ENCODE measurements around the gene SAMD11.
"Not testable (repeated sequence)": the region's sequence is repeated elsewhere in the genome, so short reads cannot be mapped to it uniquely, and the experiment has no call there.

The SAMD11 gene

DNA sequence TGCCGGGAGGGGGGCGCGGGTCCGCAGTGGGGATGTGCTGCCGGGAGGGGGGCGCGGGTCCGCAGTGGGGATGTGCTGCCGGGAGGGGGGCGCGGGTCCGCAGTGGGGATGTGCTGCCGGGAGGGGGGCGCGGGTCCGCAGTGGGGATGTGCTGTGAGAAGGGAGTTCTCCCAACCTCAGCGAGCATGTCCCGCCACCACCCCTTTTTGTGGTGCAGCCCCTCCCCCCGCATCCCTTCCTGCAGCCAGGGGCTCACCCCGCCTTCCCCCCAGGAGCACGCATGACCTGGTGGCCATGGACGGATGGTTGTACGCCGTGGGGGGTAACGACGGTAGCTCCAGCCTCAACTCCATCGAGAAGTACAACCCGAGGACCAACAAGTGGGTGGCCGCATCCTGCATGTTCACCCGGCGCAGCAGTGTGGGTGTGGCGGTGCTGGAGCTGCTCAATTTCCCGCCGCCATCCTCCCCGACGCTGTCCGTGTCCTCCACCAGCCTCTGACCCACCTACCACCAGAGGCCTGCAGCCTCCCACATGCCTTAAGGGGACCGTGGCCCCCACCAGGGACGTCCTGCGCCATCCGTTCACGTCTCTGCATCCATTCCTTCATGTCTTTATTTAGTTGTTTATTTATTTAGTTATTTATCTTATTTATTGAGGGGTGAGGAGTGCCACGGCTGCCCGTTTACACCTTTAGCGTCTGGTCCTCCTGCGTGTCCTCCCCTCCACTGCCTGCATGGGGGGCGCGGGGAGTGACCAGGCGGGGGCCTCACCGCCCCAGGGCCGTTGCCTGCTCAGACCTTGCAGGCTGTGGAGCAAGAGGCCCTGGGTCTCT lies 41.2 kb downstream of the SAMD11 start:
- DNase-seq: no peak

DNA sequence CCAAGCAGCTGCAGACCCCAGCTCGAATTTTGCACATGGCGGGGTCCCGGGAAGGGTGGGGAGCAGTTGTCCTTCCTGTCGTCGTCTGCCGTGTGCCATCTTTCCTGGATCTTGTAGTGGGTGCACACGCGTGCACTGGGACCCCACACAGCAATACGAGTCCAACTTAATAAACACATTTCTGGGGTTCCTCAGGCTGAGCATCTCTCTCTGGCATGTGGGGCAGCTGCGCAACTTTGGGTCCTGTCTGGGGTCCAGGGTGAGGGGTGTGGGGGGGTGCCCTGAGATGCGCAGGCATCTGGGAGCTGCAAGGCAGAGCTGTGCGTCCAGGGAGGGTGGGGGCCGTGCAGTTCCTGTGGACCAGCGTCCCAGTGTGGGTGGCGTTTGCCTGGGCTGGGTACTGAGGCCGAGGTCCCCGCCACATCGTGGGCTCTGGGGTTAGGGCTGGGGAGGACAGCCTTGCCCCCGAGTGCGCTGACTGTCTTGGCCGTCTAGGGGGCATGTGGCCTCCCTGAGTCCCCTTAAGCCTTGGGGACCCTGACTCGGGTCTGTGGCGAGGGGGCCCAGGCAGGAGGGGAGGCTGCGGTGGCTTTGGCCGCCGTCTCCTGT lies 41.9 kb downstream of the SAMD11 start:
- DNase-seq: no peak

DNA sequence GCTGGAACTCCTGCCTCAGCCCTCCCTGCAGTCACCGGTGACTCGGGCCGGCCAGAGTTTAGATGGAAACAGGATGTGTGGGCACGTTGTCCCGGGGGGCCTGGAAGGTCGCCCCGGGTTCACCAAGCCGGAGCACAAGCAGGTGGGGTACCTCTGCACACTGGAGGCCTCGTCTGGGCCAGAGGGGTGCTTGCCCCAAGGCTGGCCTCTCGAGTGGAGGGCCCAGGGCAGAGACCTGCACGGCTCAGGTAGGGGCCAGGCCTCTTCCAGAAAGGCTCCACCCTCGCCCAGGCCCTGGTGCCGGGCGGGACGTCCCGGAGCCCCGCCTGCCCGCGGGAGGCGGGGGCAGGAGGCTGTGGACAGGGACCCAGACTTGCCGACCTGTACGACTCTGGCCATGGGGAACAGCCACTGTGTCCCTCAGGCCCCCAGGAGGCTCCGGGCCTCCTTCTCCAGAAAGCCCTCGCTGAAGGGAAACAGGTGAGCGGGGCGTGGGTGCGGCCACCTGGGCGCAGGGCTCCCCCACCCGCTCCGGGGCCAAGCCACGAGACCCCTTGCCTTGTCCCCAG lies 42.5 kb downstream of the SAMD11 start, which contains the start of gene PLEKHN1:
PLEKHN1 (plus strand) TSS at position 348 of the 569 bp plus-strand sequence; CDS start at position 398, 50 bp downstream.
- peak; percentile 64 for DNase-seq

DNA sequence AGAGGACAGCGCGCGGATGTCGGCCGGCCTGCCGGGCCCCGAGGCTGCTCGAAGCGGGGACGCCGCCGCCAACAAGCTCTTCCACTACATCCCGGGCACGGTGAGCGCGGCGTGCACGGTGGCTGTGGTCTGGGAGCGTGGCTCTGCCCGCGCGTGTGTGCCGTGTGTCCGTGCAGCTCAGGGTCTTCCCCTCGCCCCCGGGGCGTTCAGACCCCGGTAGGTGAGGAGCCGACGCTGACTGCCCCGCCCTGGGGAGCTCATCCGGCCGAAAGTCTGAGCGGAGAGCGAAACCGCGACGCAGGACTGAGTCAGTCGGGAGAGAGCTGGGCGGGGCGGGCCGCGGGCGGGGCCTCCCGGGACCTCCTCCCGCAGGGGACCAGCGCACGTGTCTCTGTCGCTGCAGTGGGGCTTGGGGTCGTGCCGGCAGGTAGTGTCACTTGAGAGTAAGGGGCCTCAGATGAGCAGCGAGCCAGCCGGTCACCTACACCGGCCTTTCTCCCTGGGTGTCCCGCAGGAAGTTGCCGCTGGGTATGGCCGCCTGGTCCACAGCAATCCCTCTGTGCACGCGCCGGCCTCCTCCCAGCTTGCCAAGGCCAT lies 43.1 kb downstream of the SAMD11 start:
- DNase-seq: peak; percentile 93

DNA sequence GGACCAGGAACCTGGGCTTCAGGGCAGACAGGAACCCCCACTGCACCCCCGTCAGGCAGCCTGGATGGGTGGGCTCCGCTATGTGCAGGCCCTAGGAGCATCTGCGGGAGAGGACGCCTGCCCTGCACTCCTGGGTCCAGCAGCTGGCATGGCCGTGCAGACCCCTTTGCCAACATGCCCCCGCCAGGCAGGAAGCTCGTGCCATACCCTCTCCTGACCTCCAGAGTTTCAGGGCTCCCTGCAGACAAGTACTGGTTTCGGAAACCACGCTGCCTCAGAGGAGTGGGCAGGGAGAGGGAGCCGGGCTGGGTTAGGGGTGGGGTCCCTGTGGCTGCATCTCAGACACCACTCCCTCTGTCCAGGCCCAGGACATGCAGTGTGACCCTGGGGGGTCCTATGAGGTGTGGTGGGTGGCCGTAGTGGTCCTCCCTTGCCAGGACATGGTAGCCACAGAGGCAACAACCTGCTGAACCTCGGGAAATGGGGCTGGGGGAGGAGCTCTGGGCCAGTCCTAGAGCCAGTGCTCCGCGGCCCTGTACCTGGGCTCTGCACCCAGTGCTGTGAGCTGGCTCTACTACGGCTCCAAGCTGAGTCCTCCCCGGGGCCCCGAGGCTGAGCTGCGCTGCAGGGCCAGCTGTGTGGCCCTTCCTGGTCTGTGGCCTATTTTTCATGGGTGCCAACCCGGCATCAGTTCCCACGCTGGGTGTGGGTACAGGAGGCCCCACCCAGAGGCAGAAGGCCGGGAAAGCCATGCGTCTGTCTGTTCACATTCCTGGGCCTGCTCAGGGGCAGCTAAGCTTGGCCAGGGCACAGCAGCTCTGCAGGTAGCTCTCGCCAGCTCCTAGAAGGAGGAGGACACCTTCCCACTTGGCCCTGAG lies 44.0 kb downstream of the SAMD11 start:
- DNase-seq: no peak

DNA sequence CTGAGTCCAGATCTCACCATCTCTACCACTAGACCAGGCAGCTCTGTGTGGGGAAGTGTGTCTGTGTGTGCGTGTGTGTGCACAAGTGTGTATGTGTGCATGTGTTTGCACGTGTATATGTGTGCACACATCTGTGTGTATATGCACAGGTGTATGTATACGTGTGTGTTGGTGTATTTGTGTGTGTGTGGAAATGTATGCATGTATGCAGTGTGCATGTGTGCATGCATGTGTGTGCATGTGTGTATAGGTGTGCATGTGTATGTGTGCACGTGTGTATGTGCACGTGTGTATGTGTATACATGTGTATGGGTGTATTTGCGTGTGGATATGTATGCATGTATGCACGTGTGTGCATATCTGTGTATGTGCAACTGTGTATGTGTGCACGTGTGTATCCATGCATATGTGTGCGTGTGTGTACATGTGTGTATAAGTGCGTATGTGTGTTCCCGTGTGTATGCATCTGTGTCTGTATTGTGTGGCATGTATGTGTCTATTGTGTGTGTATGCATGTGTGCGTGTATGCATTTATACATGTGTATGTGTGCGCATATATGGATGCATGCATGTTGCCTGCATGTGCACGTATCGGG lies 45.6 kb downstream of the SAMD11 start:
- DNase-seq: no peak

DNA sequence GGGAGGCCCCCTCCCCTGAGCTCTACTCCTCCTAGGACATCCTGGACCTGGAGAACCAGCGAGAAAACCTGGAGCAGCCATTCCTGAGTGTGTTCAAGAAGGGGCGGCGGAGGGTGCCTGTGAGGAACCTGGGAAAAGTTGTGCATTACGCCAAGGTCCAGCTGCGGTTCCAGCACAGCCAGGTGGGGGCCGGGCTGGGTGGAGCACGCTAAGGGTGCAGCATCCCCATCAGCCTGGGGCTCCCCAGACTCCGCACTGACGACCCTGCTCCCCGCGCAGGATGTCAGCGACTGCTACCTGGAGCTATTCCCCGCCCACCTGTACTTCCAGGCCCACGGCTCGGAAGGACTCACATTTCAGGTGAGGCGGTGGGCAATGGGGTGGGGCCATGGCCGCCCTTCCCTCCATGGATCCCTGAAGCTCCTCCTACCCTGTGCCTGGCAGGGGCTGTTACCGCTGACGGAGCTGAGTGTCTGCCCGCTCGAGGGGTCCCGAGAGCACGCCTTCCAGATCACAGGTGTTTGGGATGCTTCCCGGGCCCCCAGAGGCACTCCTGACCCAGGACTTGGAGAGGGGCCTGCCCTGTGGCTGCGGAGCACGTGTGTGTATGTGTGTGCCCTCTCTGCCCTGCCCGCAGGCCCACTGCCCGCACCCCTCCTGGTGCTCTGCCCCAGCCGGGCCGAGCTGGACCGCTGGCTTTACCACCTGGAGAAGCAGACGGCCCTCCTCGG lies 46.7 kb downstream of the SAMD11 start:
- DNase-seq: no peak

DNA sequence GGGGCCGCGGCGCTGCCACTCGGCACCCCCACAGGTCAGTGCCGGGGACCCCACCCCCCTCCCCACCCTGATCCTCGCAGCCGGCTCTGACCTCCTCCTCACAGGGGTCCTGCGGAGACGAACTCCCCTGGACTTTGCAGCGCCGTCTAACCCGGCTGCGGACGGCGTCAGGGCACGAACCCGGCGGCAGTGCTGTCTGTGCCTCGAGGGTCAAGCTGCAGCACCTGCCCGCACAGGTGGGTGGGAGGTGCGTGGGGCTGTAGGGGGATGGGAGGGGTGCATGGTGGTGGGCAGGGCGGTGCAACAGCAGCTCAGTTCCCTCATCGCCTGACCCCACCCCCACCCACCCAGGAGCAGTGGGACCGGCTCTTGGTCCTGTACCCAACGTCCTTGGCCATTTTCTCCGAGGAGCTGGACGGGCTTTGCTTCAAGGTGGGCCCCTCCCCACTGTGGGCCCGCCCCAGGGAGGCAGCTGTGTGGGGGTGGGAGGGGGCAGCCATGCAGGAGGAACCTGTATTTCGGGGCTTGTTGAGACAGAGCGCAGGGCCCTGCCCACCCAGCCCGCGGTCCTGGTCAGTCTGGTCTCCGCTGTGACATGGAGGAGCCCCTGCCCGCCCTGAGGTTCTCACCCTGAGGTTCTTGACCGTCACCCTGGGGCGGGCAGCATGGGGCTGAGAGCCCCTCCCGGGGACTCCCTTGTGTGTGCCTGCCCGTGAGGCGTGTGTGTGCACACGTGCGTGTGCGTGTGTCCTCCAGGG lies 47.4 kb downstream of the SAMD11 start:
- DNase-seq: no peak

DNA sequence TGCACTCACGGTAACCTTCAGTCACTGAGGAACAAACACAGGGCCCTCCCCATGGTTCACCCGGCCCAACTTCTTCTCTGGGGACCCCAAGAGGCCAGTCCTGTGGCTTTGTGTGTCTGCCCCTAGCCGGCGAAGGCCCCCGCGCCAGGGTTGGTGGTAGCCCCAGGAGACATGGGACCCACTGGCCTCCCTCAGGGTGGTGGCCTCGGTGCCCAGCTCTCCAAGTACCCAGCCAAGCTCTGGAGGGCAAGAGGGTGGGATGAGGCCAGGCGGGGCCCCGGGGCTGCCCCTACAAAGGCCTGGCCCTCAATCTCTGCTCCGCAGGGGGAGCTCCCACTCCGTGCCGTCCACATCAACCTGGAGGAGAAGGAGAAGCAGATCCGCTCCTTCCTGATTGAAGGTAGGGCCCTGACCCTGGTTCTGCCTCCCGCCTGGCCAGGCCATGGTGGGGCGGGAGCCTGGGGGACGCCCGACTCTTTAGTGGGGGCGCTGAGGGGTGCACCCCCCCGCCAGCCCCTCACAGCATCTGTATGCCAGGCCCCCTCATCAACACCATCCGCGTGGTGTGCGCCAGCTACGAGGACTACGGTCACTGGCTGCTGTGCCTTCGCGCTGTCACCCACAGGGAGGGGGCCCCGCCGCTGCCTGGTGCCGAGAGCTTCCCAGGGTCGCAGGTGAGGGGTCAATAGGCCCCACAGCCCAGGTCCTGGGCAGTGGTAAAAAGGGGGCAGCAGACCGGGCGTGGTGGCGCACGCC lies 48.2 kb downstream of the SAMD11 start:
- no peak for DNase-seq

DNA sequence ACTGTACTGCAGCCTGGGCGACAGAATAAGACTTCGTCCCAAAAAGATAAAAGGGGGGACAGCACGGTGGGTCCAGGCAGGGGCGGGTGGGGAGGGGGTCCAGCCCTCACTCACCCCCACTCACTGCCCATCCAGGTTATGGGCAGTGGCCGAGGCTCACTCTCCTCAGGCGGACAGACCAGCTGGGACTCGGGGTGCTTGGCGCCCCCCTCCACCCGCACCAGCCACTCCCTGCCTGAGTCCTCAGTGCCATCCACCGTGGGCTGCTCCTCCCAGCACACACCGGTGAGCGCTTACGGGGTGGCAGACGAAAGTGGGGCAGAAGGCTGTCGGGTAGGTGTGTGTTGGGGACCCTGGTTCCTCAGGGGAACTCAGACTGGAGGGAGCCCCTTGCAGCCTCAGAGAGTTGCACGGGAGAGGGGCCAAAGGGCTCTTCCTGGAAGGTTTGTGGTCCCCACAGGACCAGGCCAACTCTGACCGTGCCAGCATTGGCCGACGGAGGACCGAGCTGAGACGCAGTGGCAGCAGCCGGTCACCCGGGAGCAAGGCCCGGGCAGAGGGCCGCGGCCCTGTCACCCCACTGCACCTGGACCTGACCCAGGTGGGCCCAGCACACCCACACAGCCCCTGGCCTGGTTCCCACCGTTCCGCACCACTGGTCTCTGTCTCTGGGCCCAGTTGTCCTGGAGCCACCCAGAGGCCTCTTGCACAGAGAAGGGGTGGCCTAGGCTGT lies 49.2 kb downstream of the SAMD11 start:
- no peak for DNase-seq

DNA sequence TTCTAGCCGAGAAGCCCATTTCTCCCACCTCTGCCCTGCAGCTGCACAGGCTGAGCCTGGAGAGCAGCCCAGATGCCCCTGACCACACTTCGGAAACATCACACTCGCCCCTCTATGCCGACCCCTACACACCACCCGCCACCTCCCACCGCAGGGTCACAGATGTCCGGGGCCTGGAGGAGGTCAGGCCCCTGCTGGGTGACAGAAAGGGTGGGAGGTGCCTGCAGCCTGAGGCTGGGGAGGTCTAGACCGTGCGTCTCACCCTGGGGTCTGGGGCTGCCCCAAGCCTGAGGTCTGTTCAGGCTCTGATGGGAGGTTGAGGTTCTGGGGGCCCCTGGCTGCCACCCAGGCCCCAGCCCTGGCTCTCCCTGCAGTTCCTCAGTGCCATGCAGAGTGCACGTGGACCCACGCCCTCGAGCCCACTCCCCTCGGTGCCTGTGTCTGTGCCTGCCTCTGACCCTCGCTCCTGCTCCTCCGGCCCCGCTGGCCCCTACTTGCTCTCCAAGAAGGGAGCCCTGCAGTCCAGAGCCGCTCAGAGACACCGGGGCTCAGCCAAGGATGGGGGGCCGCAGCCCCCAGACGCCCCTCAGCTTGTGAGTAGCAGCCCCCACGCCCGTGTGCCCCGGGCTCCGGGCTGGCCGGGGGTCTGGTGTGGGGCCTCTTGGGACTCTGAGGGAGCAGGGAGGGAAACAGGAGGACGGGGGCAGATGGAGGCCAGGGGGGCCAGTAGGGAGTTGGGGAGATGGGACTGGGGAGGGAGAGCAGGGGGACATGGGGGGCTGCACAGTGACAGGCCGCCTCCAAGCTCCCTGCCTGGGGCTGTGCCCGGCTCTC lies 50.0 kb downstream of the SAMD11 start:
- DNase-seq: no peak

DNA sequence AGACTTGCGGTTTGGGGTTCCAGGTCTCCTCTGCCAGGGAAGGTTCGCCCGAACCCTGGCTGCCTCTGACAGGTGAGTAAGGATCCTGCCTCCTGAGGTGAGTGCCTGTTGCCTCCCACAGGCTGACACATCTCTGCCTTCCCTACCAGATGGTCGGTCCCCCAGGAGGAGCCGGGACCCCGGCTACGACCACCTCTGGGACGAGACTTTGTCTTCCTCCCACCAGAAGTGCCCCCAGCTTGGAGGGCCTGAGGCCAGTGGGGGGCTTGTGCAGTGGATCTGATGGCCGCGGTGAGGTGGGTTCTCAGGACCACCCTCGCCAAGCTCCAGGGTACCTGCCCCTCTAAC lies 50.5 kb downstream of the SAMD11 start:
- no peak for DNase-seq

DNA sequence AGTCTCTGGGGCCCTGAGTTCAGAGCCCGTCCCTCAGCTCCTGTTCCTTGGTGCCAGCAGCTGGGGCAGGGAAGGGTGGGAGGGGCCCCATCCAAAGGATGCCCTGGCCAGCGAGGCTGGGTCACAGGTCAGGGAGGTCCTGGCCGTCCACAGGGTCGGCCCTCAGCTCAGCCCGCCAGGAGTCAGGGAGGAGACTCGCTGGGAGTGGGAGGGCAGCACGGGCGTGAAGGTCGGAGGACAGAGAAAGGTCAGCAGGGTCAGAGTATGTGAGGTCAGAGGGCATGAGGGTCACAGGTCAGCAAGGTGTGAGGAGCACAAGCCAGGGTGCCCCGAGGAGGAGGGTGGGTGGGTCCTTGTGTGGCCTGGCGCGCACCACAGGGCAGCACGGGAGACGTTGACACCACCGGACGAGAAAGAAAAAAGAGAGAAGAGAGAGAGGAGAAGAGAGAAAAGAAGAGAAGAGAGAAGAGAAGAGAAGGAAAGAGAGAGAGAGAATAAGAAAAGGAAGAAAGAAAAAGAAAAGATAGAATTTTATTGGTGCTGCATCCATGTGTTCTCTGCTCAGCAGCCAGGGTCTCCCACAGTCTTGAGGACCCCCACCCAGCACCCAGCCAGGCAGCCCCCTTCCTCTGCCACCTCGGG lies 51.1 kb downstream of the SAMD11 start:
- no peak for DNase-seq

DNA sequence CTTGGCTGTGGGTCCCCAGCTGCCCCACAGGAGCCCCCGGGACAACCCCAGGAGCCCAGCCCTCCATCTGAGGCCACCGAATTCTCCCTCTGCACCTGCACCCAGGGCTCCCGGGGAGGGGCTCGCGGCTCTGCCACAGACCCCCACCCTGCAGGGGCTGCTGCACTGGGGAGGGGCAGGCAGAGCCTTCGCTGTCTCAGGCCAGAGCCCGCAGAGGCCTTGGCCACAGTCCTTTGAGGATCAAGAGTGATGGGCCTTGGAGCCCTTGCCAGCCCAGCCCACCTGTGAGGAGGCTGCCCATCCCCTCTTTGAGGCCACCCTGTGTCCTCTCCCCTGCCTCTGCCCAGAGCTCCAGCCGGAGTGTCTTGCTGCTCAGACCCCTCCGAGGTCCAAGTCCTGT lies 51.6 kb downstream of the SAMD11 start:
- DNase-seq: no peak

DNA sequence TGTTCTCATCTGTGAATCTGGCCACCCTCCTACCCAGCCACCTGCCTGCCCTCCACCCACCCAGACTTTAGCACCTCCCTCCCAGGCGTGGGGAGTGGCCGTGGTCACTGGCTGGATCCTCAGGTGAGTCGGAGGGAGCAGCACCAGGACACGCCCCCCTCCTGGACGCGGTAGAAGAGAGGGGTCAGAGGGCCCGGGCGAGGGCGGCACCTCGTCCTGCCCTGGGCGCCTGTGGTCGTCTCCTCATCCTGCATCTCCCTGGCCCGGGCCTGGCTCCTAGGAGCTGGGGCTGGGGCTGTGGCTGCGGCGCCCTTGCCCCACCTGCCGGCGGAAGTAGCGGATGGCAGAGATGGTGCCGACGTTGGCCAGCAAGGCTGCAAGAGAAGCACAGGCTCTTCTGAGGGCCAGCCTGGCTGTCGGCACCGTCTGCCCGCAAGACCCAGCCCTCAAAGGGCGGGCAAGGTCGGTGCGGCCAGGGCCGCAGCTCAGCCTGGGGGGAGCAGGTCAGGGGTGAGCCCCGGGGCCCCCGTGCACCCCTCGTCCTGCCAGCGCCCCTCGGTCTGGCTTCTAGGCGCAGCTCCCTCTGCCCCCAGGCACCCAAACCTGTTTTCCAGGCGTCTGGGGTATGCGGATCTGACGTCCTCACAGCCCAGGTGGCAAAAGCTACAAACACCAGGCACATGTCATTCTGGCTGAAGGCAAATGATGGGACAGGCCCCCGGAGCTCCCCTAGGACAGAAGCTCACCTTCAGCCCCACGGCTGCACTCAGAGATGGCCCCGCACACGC lies 52.4 kb downstream of the SAMD11 start:
- DNase-seq: peak; percentile 79

DNA sequence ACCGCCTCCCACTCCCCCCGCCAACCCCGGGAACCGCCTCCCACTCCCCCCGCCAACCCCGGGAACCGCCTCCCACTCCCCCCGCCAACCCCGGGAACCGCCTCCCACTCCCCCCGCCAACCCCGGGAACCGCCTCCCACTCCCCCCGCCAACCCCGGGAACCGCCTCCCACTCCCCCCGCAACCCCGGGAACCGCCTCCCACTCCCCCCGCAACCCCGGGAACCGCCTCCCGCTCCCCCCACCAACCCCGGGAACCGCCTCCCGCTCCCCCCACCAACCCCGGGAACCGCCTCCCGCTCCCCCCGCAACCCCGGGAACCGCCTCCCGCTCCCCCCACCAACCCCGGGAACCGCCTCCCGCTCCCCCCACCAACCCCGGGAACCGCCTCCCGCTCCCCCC lies 53.1 kb downstream of the SAMD11 start:
- not testable (repeated sequence) for DNase-seq
